ENCODE data around the gene GCN1. TPM values are rescaled to one million over a fixed set of nuclear protein-coding genes. Genes with fewer than 3 reads are reported as not detected.
A peak's percentile ranks its signal among the peaks of the same experiment; 100 is the strongest.

GCN1 gene
- total RNA-seq, 2 donors from 2014 or later, result 53.4 to 144 TPM

DNA sequence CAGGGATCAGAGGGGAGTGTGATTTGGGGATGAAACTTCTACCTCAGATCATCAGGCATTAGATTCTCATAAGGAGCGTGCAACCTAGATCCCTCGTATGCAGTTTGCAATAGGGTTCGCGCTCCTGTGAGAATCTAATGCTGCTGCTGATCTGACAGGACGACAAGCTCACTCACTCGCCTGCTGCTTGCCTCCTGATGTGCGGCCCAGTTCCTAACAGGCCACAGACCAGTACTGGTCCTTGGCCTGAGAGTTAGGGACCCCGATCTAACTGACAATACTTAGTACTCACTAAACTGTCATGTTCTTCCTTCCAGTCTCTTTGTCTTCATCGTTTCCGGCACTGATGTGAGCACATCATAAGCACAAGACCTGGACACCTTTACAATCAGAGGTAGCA lies 11.7 kb upstream of the GCN1 start:
- H3K9me3 ChIP-seq, result no peaks in the 10 kb centered on the region
- no peaks in the 10 kb centered on the region for H3K4me1 ChIP-seq
- DNase-seq, result no peak
- TF ChIP-seq, protein P1, sequence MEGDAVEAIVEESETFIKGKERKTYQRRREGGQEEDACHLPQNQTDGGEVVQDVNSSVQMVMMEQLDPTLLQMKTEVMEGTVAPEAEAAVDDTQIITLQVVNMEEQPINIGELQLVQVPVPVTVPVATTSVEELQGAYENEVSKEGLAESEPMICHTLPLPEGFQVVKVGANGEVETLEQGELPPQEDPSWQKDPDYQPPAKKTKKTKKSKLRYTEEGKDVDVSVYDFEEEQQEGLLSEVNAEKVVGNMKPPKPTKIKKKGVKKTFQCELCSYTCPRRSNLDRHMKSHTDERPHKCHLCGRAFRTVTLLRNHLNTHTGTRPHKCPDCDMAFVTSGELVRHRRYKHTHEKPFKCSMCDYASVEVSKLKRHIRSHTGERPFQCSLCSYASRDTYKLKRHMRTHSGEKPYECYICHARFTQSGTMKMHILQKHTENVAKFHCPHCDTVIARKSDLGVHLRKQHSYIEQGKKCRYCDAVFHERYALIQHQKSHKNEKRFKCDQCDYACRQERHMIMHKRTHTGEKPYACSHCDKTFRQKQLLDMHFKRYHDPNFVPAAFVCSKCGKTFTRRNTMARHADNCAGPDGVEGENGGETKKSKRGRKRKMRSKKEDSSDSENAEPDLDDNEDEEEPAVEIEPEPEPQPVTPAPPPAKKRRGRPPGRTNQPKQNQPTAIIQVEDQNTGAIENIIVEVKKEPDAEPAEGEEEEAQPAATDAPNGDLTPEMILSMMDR (IDR thresholded peaks at IDR 0.05), result no peak
- no peak overlapping the region for H3K9ac ChIP-seq (ENCODE audit: low read depth in 2 of 2, low read length in 2 of 2)
- H3K27me3 ChIP-seq, result no peaks in the 10 kb centered on the region
- intact Hi-C loops (cut with DNase I), result no loop called here
- H3K27ac ChIP-seq, result no peak overlapping the region
- no peaks in the 10 kb centered on the region for H3K36me3 ChIP-seq
- H3K4me3 ChIP-seq, result no peak overlapping the region

DNA sequence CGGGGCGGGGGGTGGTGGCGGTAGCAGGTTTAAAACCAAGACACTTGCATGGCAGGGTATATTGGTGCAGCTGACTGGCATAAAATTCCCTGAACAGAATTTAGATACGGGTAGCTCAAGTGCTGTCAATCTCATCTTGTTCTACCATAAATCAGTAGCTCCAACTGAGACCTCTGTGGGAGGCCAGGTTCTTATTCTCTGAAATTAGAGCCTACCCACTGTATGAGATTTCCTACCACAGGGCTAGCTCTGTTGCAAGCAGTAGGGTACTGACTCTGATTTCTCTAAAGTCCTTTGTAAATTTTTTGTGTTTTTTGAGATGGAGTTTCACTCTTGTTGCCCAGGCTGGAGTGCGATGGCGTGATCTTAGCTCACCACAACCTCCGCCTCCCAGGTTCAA lies 9.7 kb upstream of the GCN1 start:
- intact Hi-C loops (cut with DNase I), result no loop called here
- Histone ChIP-seq H3K27ac (no peak overlapping the region), H3K27me3 (no peaks in the 10 kb centered on the region), H3K9me3 (no peaks in the 10 kb centered on the region), H3K36me3 (no peaks in the 10 kb centered on the region), H3K4me1 (peaks cover 10% of the 10 kb centered on the region), H3K9ac (ENCODE audit: low read depth in 2 of 2, low read length in 2 of 2) (no peak overlapping the region), H3K4me3 (no peak overlapping the region)
- TF ChIP-seq, protein P1 (IDR thresholded peaks at IDR 0.05), result no peak
- DNase-seq, result no peak

DNA sequence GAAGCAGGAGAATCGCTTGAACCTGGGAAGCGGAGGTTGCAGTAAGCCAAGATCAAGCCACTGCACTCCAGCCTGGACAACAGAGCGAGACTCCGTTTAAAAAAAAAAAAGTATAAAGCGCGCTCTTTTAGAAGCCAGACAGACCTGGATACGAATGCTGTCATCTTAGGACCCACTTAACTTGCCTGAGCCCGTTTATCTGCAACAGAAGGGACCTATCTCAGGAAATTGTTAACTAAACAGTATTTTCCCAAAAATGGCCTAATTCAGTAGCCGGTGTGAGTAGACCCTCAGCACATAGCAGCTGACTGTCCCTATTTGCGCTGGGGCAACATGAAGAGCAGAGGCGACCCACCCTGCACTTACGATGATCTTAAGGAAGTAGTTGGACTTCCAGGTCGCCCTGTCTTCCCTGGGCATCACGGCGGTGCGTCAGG lies 5.9 kb upstream of the GCN1 start:
- Histone ChIP-seq H3K27me3 (no peaks in the 10 kb centered on the region), H3K36me3 (peaks cover 6% of the 10 kb centered on the region), H3K27ac (peak overlapping the region; percentile 92), H3K4me3 (peak overlapping the region; percentile 86), H3K9me3 (no peaks in the 10 kb centered on the region), H3K9ac (ENCODE audit: low read depth in 2 of 2, low read length in 2 of 2) (peak overlapping the region; percentile 95), H3K4me1 (peaks cover 11% of the 10 kb centered on the region)
- intact Hi-C loops (cut with DNase I), result no loop called here
- TF ChIP-seq, protein P1 (IDR thresholded peaks at IDR 0.05), result no peak
- no peak for DNase-seq

DNA sequence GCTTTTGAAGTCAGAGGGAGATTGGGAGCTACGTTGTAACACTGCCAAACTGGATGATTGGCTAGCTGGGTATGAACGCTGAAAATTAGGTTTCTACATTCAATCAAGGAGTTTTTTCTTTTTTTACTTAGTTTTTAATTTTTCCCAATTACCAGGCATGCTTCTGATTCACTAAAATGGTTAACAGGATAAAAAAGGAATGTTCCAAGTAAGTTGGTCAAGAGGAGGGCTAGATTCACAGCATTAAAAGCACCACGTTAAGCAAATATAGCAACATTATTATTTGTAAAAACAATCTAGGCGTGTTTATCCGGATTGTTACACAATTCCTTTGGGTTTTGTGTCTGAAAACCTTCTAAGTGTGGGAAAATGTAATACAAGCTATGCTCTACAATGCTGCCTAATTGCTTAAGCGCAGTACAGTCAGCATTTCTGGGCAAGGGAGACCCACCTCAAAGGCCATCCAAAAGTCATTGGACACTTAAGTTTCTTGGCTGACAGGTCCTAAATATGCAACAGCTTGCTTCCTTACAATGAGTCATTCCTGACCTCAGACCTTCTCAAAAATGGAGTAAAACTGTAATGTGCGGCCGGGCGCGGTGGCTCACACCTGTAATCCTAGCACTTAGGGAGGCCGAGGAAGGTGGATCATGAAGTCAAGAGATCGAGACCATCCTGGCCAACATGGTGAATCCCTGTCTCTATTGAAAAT lies 5.2 kb upstream of the GCN1 start:
- Histone ChIP-seq H3K27ac (peak overlapping the region; percentile 92), H3K4me1 (peaks cover 11% of the 10 kb centered on the region), H3K4me3 (peak overlapping the region; percentile 86), H3K27me3 (no peaks in the 10 kb centered on the region), H3K9me3 (no peaks in the 10 kb centered on the region), H3K36me3 (peaks cover 6% of the 10 kb centered on the region), H3K9ac (ENCODE audit: low read depth in 2 of 2, low read length in 2 of 2) (peak overlapping the region; percentile 95)
- TF ChIP-seq, protein P1 (IDR thresholded peaks at IDR 0.05), result no peak
- DNase-seq, result no peak
- intact Hi-C loops (cut with DNase I), result no loop called here

DNA sequence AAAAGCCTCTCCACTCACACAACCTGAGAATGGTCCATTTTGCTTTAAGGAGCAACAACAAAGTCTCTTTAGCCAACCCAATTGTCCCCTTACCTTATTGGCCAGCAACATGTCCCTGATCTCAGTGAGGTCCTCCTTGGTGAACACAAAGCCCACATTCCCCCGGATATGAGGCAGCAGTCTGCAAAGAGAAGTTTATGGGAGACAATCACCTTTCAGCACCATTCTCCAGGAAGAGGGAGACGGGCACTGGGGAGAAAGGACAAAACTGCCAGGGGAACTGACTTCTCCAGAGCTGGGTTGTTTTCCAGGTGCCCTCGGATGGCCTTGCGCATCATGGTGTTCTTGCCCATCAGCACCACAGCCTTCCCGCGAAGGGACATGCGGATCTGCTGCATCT lies 4.5 kb upstream of the GCN1 start:
- peaks cover 6% of the 10 kb centered on the region for H3K36me3 ChIP-seq
- H3K4me3 ChIP-seq, result no peak overlapping the region
- DNase-seq, result no peak
- H3K9me3 ChIP-seq, result no peaks in the 10 kb centered on the region
- H3K9ac ChIP-seq (ENCODE audit: low read depth in 2 of 2, low read length in 2 of 2), result peak overlapping the region in 1 of 2 donors; percentile 95
- intact Hi-C loops (cut with DNase I), result no loop called here
- H3K27ac ChIP-seq, result peak overlapping the region; percentile 92
- peaks cover 11% of the 10 kb centered on the region for H3K4me1 ChIP-seq
- no peaks in the 10 kb centered on the region for H3K27me3 ChIP-seq
- TF ChIP-seq, protein P1 (IDR thresholded peaks at IDR 0.05), result no peak

Data from colonic mucosa (tissue), 4 donors.